H1 (cell line): Measurements from ENCODE around the gene LTN1. TPM values are rescaled to one million over a fixed set of nuclear protein-coding genes. Genes with fewer than 3 reads are reported as not detected.

Experiments used
- CREB1 ChIP-seq: IDR thresholded peaks from 2 replicates; pipeline ENCODE4 v1.6.1; 2012; ENCODE audit warnings: inconsistent platforms
- KDM5A ChIP-seq: fragments of 200-600 bp; IDR thresholded peaks from 2 replicates; pipeline ENCODE4 v1.7.1; 2012; ENCODE audit warnings: mild to moderate bottlenecking, low read length, inconsistent platforms, mixed read lengths
- YY1 ChIP-seq: IDR thresholded peaks from 2 replicates; pipeline ENCODE4 v1.6.1; 2011; ENCODE audit warnings: low read depth, mild to moderate bottlenecking, low read length
- polyA plus RNA-seq, 7 experiments: library from polyadenylated mRNA; depleted of rRNA in 3 of 7; stranded (reverse) in 5 of 7; unstranded in 2 of 7; fragments of >200 nt in 5 of 7; fragments of 200-250 nt in 2 of 7; gene quantifications; 1 replicate in 5 of 7; 2 replicates in 1 of 7; 4 replicates in 1 of 7; pipeline versions ENCODE4 v1.2.1 to v1.2.3, GENCODE V29; 2011 to 2013; ENCODE audit warnings: missing spikeins in 2 of 7, mixed read lengths in 2 of 7
- total RNA-seq: library from RNA; stranded (reverse); fragmentation: NEBNext Ultra II Directional; extraction: Animal tissue kit (Norgen Biotek cat#: 25700); gene quantifications from 2 replicates; pipeline ENCODE4 v1.2.1, GENCODE V29; 2021
- TF ChIP-seq, protein P1 (sequence below): IDR thresholded peaks from 2 replicates; pipeline ENCODE4 v1.6.1; 2011; ENCODE audit warnings: low read length, improper control_type of control experiment

LTN1 gene
- total and polyA plus RNA-seq, 2 of the 8 experiments (the other 6 are each of a cell fraction or from before 2014, with no cell fraction given) = 3.2 to 23.5 TPM

DNA sequence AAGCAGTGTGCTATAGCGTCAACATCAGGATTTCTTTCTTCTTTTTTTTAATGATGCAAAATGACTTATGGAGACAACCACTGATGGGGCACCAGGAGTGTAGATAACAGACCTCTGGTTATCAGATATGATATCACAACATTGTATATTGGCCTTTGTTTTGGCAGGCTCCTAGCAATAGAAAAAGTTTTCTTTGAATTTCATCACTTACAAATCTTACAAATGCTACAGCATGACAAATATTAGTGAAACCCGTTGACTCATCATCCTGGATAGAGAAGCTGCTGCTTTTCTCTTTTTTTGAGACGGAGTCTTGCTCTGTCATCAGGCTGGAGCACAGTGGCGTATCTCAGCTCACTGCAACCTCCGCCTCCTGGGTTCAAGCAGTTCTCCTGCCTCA lies 92.9 kb downstream of the LTN1 start (continued):
- TF ChIP-seq YY1 = no peak
- TF ChIP-seq, protein P1, sequence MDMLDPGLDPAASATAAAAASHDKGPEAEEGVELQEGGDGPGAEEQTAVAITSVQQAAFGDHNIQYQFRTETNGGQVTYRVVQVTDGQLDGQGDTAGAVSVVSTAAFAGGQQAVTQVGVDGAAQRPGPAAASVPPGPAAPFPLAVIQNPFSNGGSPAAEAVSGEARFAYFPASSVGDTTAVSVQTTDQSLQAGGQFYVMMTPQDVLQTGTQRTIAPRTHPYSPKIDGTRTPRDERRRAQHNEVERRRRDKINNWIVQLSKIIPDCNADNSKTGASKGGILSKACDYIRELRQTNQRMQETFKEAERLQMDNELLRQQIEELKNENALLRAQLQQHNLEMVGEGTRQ = no peak
- no peak for TF ChIP-seq KDM5A
- no peak for TF ChIP-seq CREB1
